GM23338 (cell line): ENCODE results near the gene DHPS. TPM values are rescaled to one million over a fixed set of nuclear protein-coding genes. Genes with fewer than 3 reads are reported as not detected.

Experiments
- ATAC-seq: fragments of 200-7000 bp; cut with Tn5 transposase; 3 replicates; pipeline ENCODE4 v1.9.1; 2020
- DNase-seq: peaks from one replicate; pipeline ENCODE4 v3.0.0-alpha.2; 2015; ENCODE audit warnings: low spot score
- H2AFZ ChIP-seq: fragments of 200-600 bp; sonication (generic); 2 replicates; pipeline ENCODE4 v1.8.0; 2016; ENCODE audit warnings: antibody characterized with exemption, mild to moderate bottlenecking, moderate library complexity
- H3F3A ChIP-seq: fragments of 200-600 bp; sonication (generic); replicated peaks from 2 replicates; pipeline ENCODE4 v1.8.0; 2017; ENCODE audit warnings: antibody characterized with exemption, mixed run types, low read depth
- H3K27ac ChIP-seq: fragments of 200-600 bp; sonication (generic); 2 replicates; pipeline ENCODE4 v1.6.1; 2016; ENCODE audit warnings: low read depth
- H3K27me3 ChIP-seq: fragments of 200-600 bp; sonication (generic); 2 replicates; pipeline ENCODE4 v1.8.0; 2016; ENCODE audit warnings: mild to moderate bottlenecking, mixed run types, moderate library complexity; ENCODE audit not compliant: insufficient read depth
- H3K36me3 ChIP-seq: fragments of 200-600 bp; sonication (generic); 2 replicates; pipeline ENCODE4 v1.8.0; 2016; ENCODE audit warnings: mild to moderate bottlenecking; ENCODE audit not compliant: insufficient read depth
- H3K4me1 ChIP-seq: fragments of 200-600 bp; sonication (generic); 2 replicates; pipeline ENCODE4 v1.8.0; 2016; ENCODE audit warnings: mild to moderate bottlenecking, moderate library complexity; ENCODE audit not compliant: insufficient read depth
- H3K4me2 ChIP-seq: fragments of 200-600 bp; sonication (generic); 2 replicates; pipeline ENCODE4 v1.7.1; 2017; ENCODE audit warnings: mixed run types
- H3K4me3 ChIP-seq: fragments of 200-600 bp; sonication (generic); 2 replicates; pipeline ENCODE4 v1.6.1; 2016; ENCODE audit warnings: mixed run types
- H3K79me2 ChIP-seq: fragments of 200-600 bp; sonication (generic); replicated peaks from 2 replicates; pipeline ENCODE4 v1.8.0; 2017; ENCODE audit warnings: mild to moderate bottlenecking; ENCODE audit not compliant: insufficient read depth
- H3K9me2 ChIP-seq: fragments of 200-600 bp; sonication (generic); 2 replicates; pipeline ENCODE4 v1.8.0; 2017; ENCODE audit not compliant: insufficient read depth
- H4K20me1 ChIP-seq: fragments of 200-600 bp; sonication (generic); replicated peaks from 2 replicates; pipeline ENCODE4 v1.8.0; 2017; ENCODE audit warnings: mild to moderate bottlenecking; ENCODE audit not compliant: insufficient read depth
- H3K27ac Mint-ChIP-seq: 2 replicates; pipeline ENCODE4 v1.8.0; 2020; ENCODE audit warnings: inconsistent platforms, mild to moderate bottlenecking, moderate library complexity, mixed read lengths
- H3K27me3 Mint-ChIP-seq: 3 replicates; pipeline ENCODE4 v1.8.0; 2022; ENCODE audit warnings: low read depth, mild to moderate bottlenecking, moderate library complexity, mixed read lengths, inconsistent platforms; ENCODE audit not compliant: insufficient read depth, poor library complexity
- H3K36me3 Mint-ChIP-seq: 3 replicates; pipeline ENCODE4 v1.8.0; 2021; ENCODE audit warnings: low read depth, mild to moderate bottlenecking, inconsistent platforms, moderate library complexity, mixed read lengths
- H3K4me1 Mint-ChIP-seq: 3 replicates; pipeline ENCODE4 v1.8.0; 2020; ENCODE audit warnings: mild to moderate bottlenecking, inconsistent platforms, mixed read lengths
- H3K4me3 Mint-ChIP-seq: 3 replicates; pipeline ENCODE4 v1.8.0; 2021; ENCODE audit warnings: moderate library complexity, mild to moderate bottlenecking, inconsistent platforms, mixed read lengths
- H3K9me3 Mint-ChIP-seq: 3 replicates; pipeline ENCODE4 v1.8.0; 2020; ENCODE audit warnings: moderate library complexity, mild to moderate bottlenecking, inconsistent platforms, mixed read lengths
- CREB1 ChIP-seq: fragments of 250-450 bp; sonication (Bioruptor Pico); IDR thresholded peaks from 2 replicates; pipeline ENCODE4 v1.5.0; 2020; ENCODE audit warnings: low read depth, mild to moderate bottlenecking, moderate library complexity
- EZH2phosphoT487 ChIP-seq: fragments of 200-600 bp; sonication (generic); IDR thresholded peaks from one replicate; pipeline ENCODE4 v1.8.1; 2018; ENCODE audit warnings: antibody characterized with exemption; ENCODE audit not compliant: unreplicated experiment
- JUNB ChIP-seq: IDR thresholded peaks from one replicate; pipeline ENCODE4 v1.6.1; 2016; ENCODE audit warnings: antibody characterized with exemption; ENCODE audit not compliant: unreplicated experiment
- NANOG ChIP-seq: IDR thresholded peaks from 2 replicates; pipeline ENCODE4 v1.6.1; 2016; ENCODE audit warnings: antibody characterized with exemption, borderline replicate concordance
- POLR2AphosphoS5 ChIP-seq: IDR thresholded peaks from 2 replicates; pipeline ENCODE4 v1.6.1; 2016; ENCODE audit warnings: antibody characterized with exemption, low read depth
- ZNF114 ChIP-seq: fragments of 250-450 bp; sonication (Bioruptor Pico); IDR thresholded peaks from 2 replicates; pipeline ENCODE4 v1.5.0; 2020; ENCODE audit warnings: mild to moderate bottlenecking, moderate library complexity
- ZNF331 ChIP-seq: fragments of 250-450 bp; sonication (Bioruptor Pico); IDR thresholded peaks from 2 replicates; pipeline ENCODE4 v1.5.0; 2020; ENCODE audit warnings: low read depth, mild to moderate bottlenecking, moderate library complexity
- polyA plus RNA-seq: library from polyadenylated mRNA; unstranded; fragments of >200 nt; fragmentation: Nextera tagmentation; extraction: Ambion mirVana; gene quantifications from 2 replicates; pipeline ENCODE4 v1.2.1, GENCODE V29; 2016
- total RNA-seq: library from RNA; depleted of rRNA; stranded (reverse); fragments of >200 nt; shearing (Covaris generic); gene quantifications from 2 replicates; pipeline ENCODE4 v1.2.3, GENCODE V29; 2014
- TF ChIP-seq, protein P1 (sequence below): IDR thresholded peaks from 2 replicates; pipeline ENCODE4 v1.6.1; 2016; ENCODE audit warnings: antibody characterized with exemption
- TF ChIP-seq, protein P2 (sequence below): fragments of 250-450 bp; sonication (Bioruptor Pico); IDR thresholded peaks from 2 replicates; pipeline ENCODE4 v1.5.0; 2020; ENCODE audit warnings: mild to moderate bottlenecking, moderate library complexity

Gene DHPS
- total and polyA plus RNA-seq, 2 experiments from 2014 or later, result 85.4 to 126 TPM

DNA sequence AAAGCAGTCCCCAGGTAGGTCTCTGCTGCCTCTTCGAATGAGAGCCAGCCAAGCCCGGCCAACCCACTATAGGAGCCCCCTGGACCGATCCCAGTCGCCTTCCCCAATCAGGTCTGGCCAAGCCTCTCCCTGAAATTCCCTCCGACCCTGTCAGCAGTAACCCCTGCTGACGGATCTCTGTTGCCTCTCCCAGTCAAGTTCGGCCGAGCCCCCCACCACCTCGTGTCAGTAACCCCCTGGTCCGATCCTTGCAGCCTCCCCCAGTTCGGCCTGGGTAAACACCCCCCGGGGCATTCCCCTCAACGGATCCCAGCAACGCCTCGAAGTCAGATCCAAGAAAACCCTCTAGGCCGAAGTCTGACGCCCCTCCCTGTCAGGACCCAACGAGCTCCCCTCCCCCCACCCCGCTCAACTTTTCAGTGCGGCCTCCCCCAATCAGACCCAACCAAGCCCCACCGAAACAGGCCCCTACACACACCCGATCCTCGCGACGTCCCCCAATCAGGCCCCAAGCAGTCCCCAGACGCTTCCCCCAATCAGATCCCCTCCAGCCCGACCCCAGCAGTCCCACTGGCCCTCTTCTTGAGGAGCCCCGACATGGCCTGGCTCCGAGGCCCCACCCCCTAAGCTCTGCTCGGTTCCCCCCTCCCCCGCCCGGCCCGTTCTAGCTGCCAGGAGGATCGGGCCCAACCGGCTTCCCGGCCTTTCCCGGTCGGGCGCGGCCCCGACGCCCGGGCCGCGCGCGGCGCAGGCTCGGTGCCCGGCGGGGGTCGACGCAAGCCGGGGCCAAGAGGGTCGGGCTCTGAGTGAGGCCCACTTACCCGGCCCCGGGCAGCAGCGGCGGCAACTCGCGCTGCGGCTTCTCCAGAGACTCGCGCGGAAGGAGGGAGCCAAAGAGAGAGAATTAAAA lies 40.2 kb upstream of the DHPS start (continued):
- TF ChIP-seq, protein P1, sequence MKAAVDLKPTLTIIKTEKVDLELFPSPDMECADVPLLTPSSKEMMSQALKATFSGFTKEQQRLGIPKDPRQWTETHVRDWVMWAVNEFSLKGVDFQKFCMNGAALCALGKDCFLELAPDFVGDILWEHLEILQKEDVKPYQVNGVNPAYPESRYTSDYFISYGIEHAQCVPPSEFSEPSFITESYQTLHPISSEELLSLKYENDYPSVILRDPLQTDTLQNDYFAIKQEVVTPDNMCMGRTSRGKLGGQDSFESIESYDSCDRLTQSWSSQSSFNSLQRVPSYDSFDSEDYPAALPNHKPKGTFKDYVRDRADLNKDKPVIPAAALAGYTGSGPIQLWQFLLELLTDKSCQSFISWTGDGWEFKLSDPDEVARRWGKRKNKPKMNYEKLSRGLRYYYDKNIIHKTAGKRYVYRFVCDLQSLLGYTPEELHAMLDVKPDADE, result no peak
- TF ChIP-seq ZNF331 (no peak), POLR2AphosphoS5 (no peak), CREB1 (CRISPR knock-in tag) (no peak), NANOG (no peak)

DNA sequence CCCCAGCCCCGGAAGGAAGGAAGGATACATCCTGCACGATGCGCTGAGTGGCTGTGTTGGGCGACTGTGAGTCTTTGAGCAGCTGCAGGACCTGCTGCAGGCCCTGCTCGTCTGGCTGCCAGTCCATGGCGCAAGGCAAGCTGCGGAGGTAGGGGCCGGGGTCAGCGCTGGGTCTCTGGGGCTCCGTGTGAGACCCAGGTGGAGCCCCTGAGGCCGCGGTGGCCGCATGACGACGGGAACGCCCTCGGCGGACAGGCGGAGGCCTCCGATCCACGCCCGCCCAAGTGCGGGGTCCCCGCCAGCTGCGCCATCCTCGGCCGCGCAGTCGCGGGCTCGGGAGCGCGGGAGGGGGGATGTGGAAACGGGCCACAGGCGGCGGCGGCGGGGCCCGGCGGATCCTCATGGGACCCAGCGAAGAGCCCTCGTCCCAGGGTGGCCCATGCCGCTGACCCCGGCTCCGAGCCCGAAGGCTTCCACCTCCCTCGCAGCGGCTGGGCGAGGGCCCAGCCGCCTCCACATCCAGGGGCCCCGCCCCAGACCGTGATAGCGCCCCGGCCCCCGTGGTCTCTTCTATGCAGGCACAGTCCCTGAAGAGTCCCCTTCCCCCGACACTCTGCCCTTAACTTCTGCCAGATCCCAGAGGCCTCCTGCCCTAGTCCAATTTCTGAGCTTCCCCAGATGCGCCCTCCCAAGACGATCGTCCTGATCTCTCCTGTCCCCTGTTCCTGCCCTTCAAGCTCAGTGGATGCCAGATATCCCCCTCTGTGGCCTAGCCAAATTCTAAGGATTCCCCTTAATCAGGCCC lies 39.4 kb upstream of the DHPS start:
- peaks cover 48% of the 10 kb centered on the region for H3K36me3 Mint-ChIP-seq
- H3K36me3 ChIP-seq, result peaks cover 18% of the 10 kb centered on the region
- DNase-seq (peak; percentile 43), ATAC-seq (peak; percentile 3)
- peak overlapping the region; percentile 80 for H3K4me3 ChIP-seq
- no peak for TF ChIP-seq ZNF114
- no peak for TF ChIP-seq ZNF331
- no peak for TF ChIP-seq CREB1 (CRISPR knock-in tag)
- TF ChIP-seq POLR2AphosphoS5, result no peak
- peaks cover 27% of the 10 kb centered on the region for H3K27me3 Mint-ChIP-seq
- peaks cover 34% of the 10 kb centered on the region for H3F3A ChIP-seq
- H3K79me2 ChIP-seq, result peaks cover 79% of the 10 kb centered on the region
- H4K20me1 ChIP-seq, result peaks cover 33% of the 10 kb centered on the region
- no peaks in the 10 kb centered on the region for H3K9me2 ChIP-seq
- H2AFZ ChIP-seq, result no peak overlapping the region
- peaks cover 8% of the 10 kb centered on the region for H3K4me1 Mint-ChIP-seq
- peak overlapping the region; percentile 100 for H3K4me2 ChIP-seq
- peak overlapping the region; percentile 96; the same call in 1 of the 2 replicates for H3K27ac ChIP-seq
- H3K9me3 Mint-ChIP-seq, result peaks cover 4% of the 10 kb centered on the region; the same call in 1 of the 3 replicates
- H3K4me3 Mint-ChIP-seq, result peak overlapping the region; percentile 91
- no peaks in the 10 kb centered on the region for H3K27me3 ChIP-seq
- peak overlapping the region; percentile 90 for H3K27ac Mint-ChIP-seq
- peaks cover 9% of the 10 kb centered on the region; the same call in 1 of the 2 replicates for H3K4me1 ChIP-seq

- H3K9me3 Mint-ChIP-seq, result peaks cover 4% of the 10 kb centered on the region; the same call in 1 of the 3 replicates
- peaks cover 55% of the 10 kb centered on the region for H3K36me3 Mint-ChIP-seq
- H3K27ac ChIP-seq, result peak overlapping the region; percentile 55; the same call in 1 of the 2 replicates
- TF ChIP-seq JUNB (no peak), POLR2AphosphoS5 (no peak), EZH2phosphoT487 (no peak), CREB1 (CRISPR knock-in tag) (no peak)
- TF ChIP-seq, protein P2, sequence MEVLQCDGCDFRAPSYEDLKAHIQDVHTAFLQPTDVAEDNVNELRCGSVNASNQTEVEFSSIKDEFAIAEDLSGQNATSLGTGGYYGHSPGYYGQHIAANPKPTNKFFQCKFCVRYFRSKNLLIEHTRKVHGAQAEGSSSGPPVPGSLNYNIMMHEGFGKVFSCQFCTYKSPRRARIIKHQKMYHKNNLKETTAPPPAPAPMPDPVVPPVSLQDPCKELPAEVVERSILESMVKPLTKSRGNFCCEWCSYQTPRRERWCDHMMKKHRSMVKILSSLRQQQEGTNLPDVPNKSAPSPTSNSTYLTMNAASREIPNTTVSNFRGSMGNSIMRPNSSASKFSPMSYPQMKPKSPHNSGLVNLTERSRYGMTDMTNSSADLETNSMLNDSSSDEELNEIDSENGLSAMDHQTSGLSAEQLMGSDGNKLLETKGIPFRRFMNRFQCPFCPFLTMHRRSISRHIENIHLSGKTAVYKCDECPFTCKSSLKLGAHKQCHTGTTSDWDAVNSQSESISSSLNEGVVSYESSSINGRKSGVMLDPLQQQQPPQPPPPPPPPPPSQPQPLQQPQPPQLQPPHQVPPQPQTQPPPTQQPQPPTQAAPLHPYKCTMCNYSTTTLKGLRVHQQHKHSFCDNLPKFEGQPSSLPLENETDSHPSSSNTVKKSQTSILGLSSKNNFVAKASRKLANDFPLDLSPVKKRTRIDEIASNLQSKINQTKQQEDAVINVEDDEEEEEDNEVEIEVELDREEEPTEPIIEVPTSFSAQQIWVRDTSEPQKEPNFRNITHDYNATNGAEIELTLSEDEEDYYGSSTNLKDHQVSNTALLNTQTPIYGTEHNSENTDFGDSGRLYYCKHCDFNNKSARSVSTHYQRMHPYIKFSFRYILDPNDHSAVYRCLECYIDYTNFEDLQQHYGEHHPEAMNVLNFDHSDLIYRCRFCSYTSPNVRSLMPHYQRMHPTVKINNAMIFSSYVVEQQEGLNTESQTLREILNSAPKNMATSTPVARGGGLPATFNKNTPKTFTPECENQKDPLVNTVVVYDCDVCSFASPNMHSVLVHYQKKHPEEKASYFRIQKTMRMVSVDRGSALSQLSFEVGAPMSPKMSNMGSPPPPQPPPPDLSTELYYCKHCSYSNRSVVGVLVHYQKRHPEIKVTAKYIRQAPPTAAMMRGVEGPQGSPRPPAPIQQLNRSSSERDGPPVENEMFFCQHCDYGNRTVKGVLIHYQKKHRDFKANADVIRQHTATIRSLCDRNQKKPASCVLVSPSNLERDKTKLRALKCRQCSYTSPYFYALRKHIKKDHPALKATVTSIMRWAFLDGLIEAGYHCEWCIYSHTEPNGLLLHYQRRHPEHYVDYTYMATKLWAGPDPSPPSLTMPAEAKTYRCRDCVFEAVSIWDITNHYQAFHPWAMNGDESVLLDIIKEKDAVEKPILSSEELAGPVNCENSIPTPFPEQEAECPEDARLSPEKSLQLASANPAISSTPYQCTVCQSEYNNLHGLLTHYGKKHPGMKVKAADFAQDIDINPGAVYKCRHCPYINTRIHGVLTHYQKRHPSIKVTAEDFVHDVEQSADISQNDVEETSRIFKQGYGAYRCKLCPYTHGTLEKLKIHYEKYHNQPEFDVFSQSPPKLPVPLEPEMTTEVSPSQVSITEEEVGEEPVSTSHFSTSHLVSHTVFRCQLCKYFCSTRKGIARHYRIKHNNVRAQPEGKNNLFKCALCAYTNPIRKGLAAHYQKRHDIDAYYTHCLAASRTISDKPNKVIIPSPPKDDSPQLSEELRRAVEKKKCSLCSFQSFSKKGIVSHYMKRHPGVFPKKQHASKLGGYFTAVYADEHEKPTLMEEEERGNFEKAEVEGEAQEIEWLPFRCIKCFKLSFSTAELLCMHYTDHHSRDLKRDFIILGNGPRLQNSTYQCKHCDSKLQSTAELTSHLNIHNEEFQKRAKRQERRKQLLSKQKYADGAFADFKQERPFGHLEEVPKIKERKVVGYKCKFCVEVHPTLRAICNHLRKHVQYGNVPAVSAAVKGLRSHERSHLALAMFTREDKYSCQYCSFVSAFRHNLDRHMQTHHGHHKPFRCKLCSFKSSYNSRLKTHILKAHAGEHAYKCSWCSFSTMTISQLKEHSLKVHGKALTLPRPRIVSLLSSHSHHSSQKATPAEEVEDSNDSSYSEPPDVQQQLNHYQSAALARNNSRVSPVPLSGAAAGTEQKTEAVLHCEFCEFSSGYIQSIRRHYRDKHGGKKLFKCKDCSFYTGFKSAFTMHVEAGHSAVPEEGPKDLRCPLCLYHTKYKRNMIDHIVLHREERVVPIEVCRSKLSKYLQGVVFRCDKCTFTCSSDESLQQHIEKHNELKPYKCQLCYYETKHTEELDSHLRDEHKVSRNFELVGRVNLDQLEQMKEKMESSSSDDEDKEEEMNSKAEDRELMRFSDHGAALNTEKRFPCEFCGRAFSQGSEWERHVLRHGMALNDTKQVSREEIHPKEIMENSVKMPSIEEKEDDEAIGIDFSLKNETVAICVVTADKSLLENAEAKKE (CRISPR knock-in tag), result no peak
These were observed 38.6 kb upstream of the DHPS start for GRCh38 chr19:12720296-12720695.

More at GRCh38 chr19:12720296-12720695, 38.6 kb upstream of the DHPS start:
- H3K4me1 ChIP-seq, result peaks cover 9% of the 10 kb centered on the region; the same call in 1 of the 2 replicates
- H3K4me2 ChIP-seq, result peak overlapping the region; percentile 100
- peaks cover 23% of the 10 kb centered on the region for H3K36me3 ChIP-seq
- no peaks in the 10 kb centered on the region for H3K27me3 ChIP-seq
- no peak overlapping the region for H2AFZ ChIP-seq
- Mint-ChIP-seq H3K27ac (no peak overlapping the region), H3K27me3 (peaks cover 27% of the 10 kb centered on the region), H3K4me1 (peaks cover 8% of the 10 kb centered on the region), H3K4me3 (peak overlapping the region; percentile 91)
- peak overlapping the region; percentile 80 for H3K4me3 ChIP-seq
- DNase-seq, result no peak
- H4K20me1 ChIP-seq, result peaks cover 36% of the 10 kb centered on the region
- no peaks in the 10 kb centered on the region for H3K9me2 ChIP-seq
- no peak for ATAC-seq
- peaks cover 39% of the 10 kb centered on the region for H3F3A ChIP-seq
- H3K79me2 ChIP-seq, result peaks cover 83% of the 10 kb centered on the region
